OCI-LY1 (cell line): ENCODE results near the gene BGN.

Source experiments
- EZH2 ChIP-seq: fragments of 200-600 bp; sonication (generic), shearing (Covaris generic); IDR thresholded peaks from 2 replicates; pipeline ENCODE4 v1.8.0; 2017; ENCODE audit warnings: borderline replicate concordance, mixed run types, mild to moderate bottlenecking, antibody characterized with exemption, low read length, moderate library complexity, mixed read lengths
- TF ChIP-seq, protein P1 (sequence below): fragments of 200-600 bp; sonication (generic), shearing (Covaris generic); IDR thresholded peaks from 2 replicates; pipeline ENCODE4 v1.5.1; 2017; ENCODE audit warnings: mild to moderate bottlenecking, antibody characterized with exemption, low read length, moderate library complexity, mixed read lengths

DNA sequence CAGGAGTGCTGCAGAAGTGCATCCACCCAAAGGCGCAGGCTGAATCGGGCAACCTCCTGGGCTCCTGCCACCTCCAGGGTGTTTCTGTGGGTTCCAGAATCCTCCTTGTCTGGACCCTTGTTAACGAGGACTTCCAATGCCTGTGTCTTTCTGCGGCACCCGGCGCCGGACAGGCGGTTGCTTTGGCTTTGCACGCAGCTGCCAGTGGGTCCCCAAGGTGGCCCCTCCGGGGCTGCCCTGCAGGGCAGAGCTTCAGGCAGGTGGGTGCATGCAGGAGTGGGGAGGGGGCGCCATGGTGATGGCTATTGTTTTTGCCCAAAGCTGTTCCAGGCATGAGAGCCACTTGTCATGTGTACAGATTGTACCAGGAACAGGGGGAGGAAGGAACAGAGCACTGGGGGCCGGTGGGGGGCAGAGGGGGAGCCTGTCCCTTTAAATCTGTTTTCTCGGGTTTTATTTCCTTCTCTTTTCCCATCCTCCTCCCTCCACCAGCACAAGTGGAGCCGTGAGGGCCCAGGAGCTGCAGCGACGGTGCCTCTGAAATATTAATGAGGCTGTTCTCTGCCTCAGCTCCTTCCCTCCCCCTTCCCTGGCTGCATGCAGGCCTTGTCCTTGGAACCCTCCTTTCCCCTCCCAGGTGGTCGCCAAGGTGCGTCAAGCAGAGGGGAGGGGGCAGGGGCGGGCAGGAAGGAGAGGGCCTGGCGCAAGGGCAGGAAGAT, 35.8 kb downstream of the BGN start:
- TF ChIP-seq, protein P1, sequence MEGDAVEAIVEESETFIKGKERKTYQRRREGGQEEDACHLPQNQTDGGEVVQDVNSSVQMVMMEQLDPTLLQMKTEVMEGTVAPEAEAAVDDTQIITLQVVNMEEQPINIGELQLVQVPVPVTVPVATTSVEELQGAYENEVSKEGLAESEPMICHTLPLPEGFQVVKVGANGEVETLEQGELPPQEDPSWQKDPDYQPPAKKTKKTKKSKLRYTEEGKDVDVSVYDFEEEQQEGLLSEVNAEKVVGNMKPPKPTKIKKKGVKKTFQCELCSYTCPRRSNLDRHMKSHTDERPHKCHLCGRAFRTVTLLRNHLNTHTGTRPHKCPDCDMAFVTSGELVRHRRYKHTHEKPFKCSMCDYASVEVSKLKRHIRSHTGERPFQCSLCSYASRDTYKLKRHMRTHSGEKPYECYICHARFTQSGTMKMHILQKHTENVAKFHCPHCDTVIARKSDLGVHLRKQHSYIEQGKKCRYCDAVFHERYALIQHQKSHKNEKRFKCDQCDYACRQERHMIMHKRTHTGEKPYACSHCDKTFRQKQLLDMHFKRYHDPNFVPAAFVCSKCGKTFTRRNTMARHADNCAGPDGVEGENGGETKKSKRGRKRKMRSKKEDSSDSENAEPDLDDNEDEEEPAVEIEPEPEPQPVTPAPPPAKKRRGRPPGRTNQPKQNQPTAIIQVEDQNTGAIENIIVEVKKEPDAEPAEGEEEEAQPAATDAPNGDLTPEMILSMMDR = no peak
- no peak for TF ChIP-seq EZH2
